Lower leg skin (tissue), 4 donors: ENCODE data around the gene GPSM3. TPM values are rescaled to one million over a fixed set of nuclear protein-coding genes. Genes with fewer than 3 reads are reported as not detected.
"Not testable (repeated sequence)": the region's sequence is repeated elsewhere in the genome, so short reads cannot be mapped to it uniquely, and the experiment has no call there.

Source experiments
- DNase-seq, 2 donors: peaks; one replicate each; pipeline ENCODE4 v3.0.0-alpha.2; 2019; ENCODE audit warnings: low spot score in 2 of 2
- H3K4me3 ChIP-seq: fragments of 200-600 bp; sonication (generic); 2 replicates; pipeline ENCODE4 v1.5.1; 2017; ENCODE audit warnings: mild to moderate bottlenecking, low read depth; ENCODE audit not compliant: poor library complexity, severe bottlenecking
- CTCF ChIP-seq, 3 donors: fragments of 450-650 bp; IDR thresholded peaks; one replicate each; pipeline ENCODE4 v1.5.1; 2016; ENCODE audit warnings: antibody characterized with exemption in 3 of 3, mild to moderate bottlenecking in 3 of 3, moderate library complexity in 2 of 3
- POLR2A ChIP-seq, 2 donors: fragments of 450-650 bp; IDR thresholded peaks; one replicate each; pipeline ENCODE4 v1.6.1; 2016 to 2017; ENCODE audit warnings: antibody characterized with exemption in 2 of 2, mild to moderate bottlenecking in 1 of 2, moderate library complexity in 1 of 2
- WGBS, 2 donors: methylation state at CpG; one replicate each; pipeline ENCODE4 v1.1.5; 2018; 5-methylcytosine and 5-hydroxymethylcytosine counted together
- intact Hi-C: fragments of 100-400 bp; cut with DNase I; formaldehyde crosslinking; loops from one replicate; pipeline ENCODE4 v1.15.0; 2023; ENCODE audit warnings: low total_unique reads
- total RNA-seq, 4 donors: library from RNA; depleted of rRNA; stranded (reverse); fragments of >200 nt; gene quantifications; one replicate each; pipeline ENCODE4 v1.1.0, GENCODE V29; 2016

The GPSM3 gene
- total RNA-seq, 4 donors from 2014 or later = 0.69 to 7.5 (median 4.3) TPM

- DNase-seq = no peak
- intact Hi-C loops = no loop called here
- TF ChIP-seq POLR2A (IDR thresholded peaks at IDR 0.05) (no peak), CTCF (IDR thresholded peaks at IDR 0.05) (no peak)
- 89 to 90% methylated on average over 10 of the region's 10 CpGs for WGBS, 2 donors
- H3K4me3 ChIP-seq = no peak overlapping the region
Observed at GRCh38 chr6:32216285-32216684, 23.8 kb upstream of the GPSM3 start.

GRCh38 chr6:32215617-32216016 lies 23.2 kb upstream of the GPSM3 start:
- no peak overlapping the region for H3K4me3 ChIP-seq
- DNase-seq = no peak
- WGBS, 2 donors = 92 to 96% methylated on average over 4 of the region's 4 CpGs
- TF ChIP-seq POLR2A (IDR thresholded peaks at IDR 0.05) = no peak
- TF ChIP-seq CTCF (IDR thresholded peaks at IDR 0.05) = no peak
- intact Hi-C loops = no loop called here

- WGBS, 2 donors = 79 to 91% methylated on average over 3 of the region's 3 CpGs
Observed at GRCh38 chr6:32214126-32214525, 21.7 kb upstream of the GPSM3 start.

GRCh38 chr6:32213649-32214048 lies 21.2 kb upstream of the GPSM3 start:
- TF ChIP-seq CTCF (IDR thresholded peaks at IDR 0.05) = no peak
- WGBS, 2 donors = 91 to 93% methylated on average over 6 of the region's 6 CpGs
- no peak for DNase-seq
- intact Hi-C loops = no loop called here
- no peak overlapping the region for H3K4me3 ChIP-seq

More at GRCh38 chr6:32214126-32214525, 21.7 kb upstream of the GPSM3 start:
- no peak overlapping the region for H3K4me3 ChIP-seq
- intact Hi-C loops = no loop called here
- TF ChIP-seq POLR2A (IDR thresholded peaks at IDR 0.05) (no peak), CTCF (IDR thresholded peaks at IDR 0.05) (no peak)
- no peak for DNase-seq

GRCh38 chr6:32212076-32212760 lies 19.8 kb upstream of the GPSM3 start:
- intact Hi-C loops = no loop called here
- TF ChIP-seq CTCF (IDR thresholded peaks at IDR 0.05) = no peak
- no peak for TF ChIP-seq POLR2A (IDR thresholded peaks at IDR 0.05)
- WGBS, 2 donors = 78 to 81% methylated on average over 12 of the region's 12 CpGs
- H3K4me3 ChIP-seq = no peak overlapping the region
- no peak for DNase-seq

- 83 to 87% methylated on average over 4 of the region's 4 CpGs for WGBS, 2 donors
- H3K4me3 ChIP-seq, DNase-seq, intact Hi-C loops: not testable (repeated sequence)
Observed at GRCh38 chr6:32211432-32211831, 19.0 kb upstream of the GPSM3 start.
